Testis (tissue), 3 donors: ENCODE measurements around the gene HNRNPA2B1. TPM values are rescaled to one million over a fixed set of nuclear protein-coding genes. Genes with fewer than 3 reads are reported as not detected.

Experiments
- DNase-seq: peaks from one replicate; pipeline ENCODE4 v3.0.0-alpha.2; 2019
- H3K27ac ChIP-seq, 2 donors: fragments of 200-600 bp; sonication (generic); one replicate each; pipeline ENCODE4 v1.5.1; 2019
- H3K27me3 ChIP-seq: fragments of 200-600 bp; sonication (generic); one replicate; pipeline ENCODE4 v1.5.1; 2019
- H3K36me3 ChIP-seq: fragments of 200-600 bp; sonication (generic); one replicate; pipeline ENCODE4 v1.5.1; 2017; ENCODE audit warnings: low read depth; ENCODE audit errors: missing control alignments
- H3K4me1 ChIP-seq: fragments of 200-600 bp; sonication (generic); one replicate; pipeline ENCODE4 v1.5.1; 2019
- H3K4me3 ChIP-seq, 2 donors: fragments of 200-600 bp; sonication (generic); one replicate each; pipeline ENCODE4 v1.5.1; 2017 to 2019
- H3K9me3 ChIP-seq: fragments of 200-600 bp; sonication (generic); one replicate; pipeline ENCODE4 v1.5.1; 2017
- CTCF ChIP-seq, 3 experiments: fragments of 450-650 bp in 2 of 3; fragments of 200-600 bp in 1 of 3; sonication (generic) in 1 of 3; IDR thresholded peaks; one replicate each; pipeline ENCODE4 v1.5.1; 2016 to 2019; ENCODE audit warnings: antibody characterized with exemption in 3 of 3, mild to moderate bottlenecking in 2 of 3, moderate library complexity in 1 of 3
- POLR2A ChIP-seq: fragments of 450-650 bp; IDR thresholded peaks from one replicate; pipeline ENCODE4 v1.6.1; 2017; ENCODE audit warnings: antibody characterized with exemption, mild to moderate bottlenecking, moderate library complexity
- WGBS, 2 donors: methylation state at CpG; one replicate each; pipeline ENCODE4 v1.1.5; 2018; 5-methylcytosine and 5-hydroxymethylcytosine counted together
- intact Hi-C: fragments of 100-400 bp; cut with DNase I; formaldehyde crosslinking; loops from one replicate; pipeline ENCODE4 v1.15.1; 2023; ENCODE audit warnings: low total_unique reads
- polyA plus RNA-seq: library from polyadenylated mRNA; stranded (reverse); fragments of 350-450 nt; fragmentation: Illumina TruSeq; extraction: RNeasy Lipid Tissue Mini Kit (QIAGEN cat#74804); gene quantifications from one replicate; pipeline ENCODE4 v1.2.3, GENCODE V29; 2014; ENCODE audit warnings: low read depth, low replicate concordance; ENCODE audit not compliant: insufficient read depth
- total RNA-seq, 2 donors: library from RNA; depleted of rRNA; stranded (reverse); fragments of >200 nt; gene quantifications; one replicate each; pipeline ENCODE4 v1.2.3, GENCODE V29; 2016

Gene HNRNPA2B1
- total and polyA plus RNA-seq, 3 donors from 2014 or later: 343 to 659 (median 372) TPM

DNA sequence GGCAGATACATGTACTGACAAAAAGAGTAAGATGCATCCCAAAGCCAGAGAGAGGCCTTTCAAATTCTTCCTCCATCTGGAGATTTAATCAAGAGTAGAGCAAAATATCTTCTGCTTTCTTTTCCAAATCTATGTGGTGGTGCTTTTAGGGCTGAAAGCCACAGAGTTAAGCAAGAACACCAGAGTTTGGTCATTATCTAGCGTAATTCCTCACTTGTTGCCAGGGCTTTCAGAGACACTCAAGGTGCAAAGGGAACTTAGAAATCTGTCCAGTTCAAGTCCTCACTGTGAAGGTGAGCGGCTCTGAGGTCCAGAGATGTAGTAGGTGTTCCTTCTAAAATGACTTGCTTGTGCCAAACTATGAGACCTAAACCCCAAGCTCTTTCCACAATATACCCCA is 59.5 kb downstream of the HNRNPA2B1 start:
- no peaks in the 10 kb centered on the region for H3K36me3 ChIP-seq
- no peaks in the 10 kb centered on the region for H3K27me3 ChIP-seq
- H3K27ac ChIP-seq: no peak overlapping the region
- no peaks in the 10 kb centered on the region for H3K9me3 ChIP-seq
- no peaks in the 10 kb centered on the region for H3K4me1 ChIP-seq
- TF ChIP-seq POLR2A (no peak), CTCF (IDR thresholded peaks at IDR 0.05) (no peak)
- H3K4me3 ChIP-seq: no peak overlapping the region
- intact Hi-C loops: no loop called here
- 84 to 85% methylated on average over 2 of the region's 2 CpGs for WGBS, 2 donors
- no peak for DNase-seq

GRCh38 chr7:26140380-26140779 is 60.2 kb downstream of the HNRNPA2B1 start:
- no peak for DNase-seq
- TF ChIP-seq CTCF (IDR thresholded peaks at IDR 0.05) (no peak), POLR2A (no peak)
- no peak overlapping the region for H3K4me3 ChIP-seq
- WGBS, 2 donors: 90 to 92% methylated on average over 1 of the region's 1 CpG
- H3K36me3 ChIP-seq: no peaks in the 10 kb centered on the region
- H3K27me3 ChIP-seq: no peaks in the 10 kb centered on the region
- H3K27ac ChIP-seq: no peak overlapping the region
- no peaks in the 10 kb centered on the region for H3K4me1 ChIP-seq
- intact Hi-C loops: no loop called here
- no peaks in the 10 kb centered on the region for H3K9me3 ChIP-seq

Other genes with a start within 250 kb of the HNRNPA2B1 start
- 1 to 10 TPM; 3.3 to 4.2 TPM for gene NFE2L3, start 48.5 kb downstream of the HNRNPA2B1 start, total RNA-seq
- gene NFE2L3, start 48.5 kb downstream of the HNRNPA2B1 start, polyA plus RNA-seq: 4.2 TPM
- gene CBX3, start 999 bp upstream of the HNRNPA2B1 start, total RNA-seq: 100 to 1,000 TPM in 1 of 2 donors, 10 to 100 TPM in 1; 95.7 to 116 TPM
- gene CBX3, start 999 bp upstream of the HNRNPA2B1 start, polyA plus RNA-seq: 137 TPM
- gene SNX10, start 91.1 kb upstream of the HNRNPA2B1 start, total RNA-seq: 1 to 10 TPM; 4.4 to 5.6 TPM
- gene SNX10, start 91.1 kb upstream of the HNRNPA2B1 start, polyA plus RNA-seq: 6.3 TPM